B cell (primary cell): ENCODE measurements around the gene CDKN2D. TPM values are rescaled to one million over a fixed set of nuclear protein-coding genes. Genes with fewer than 3 reads are reported as not detected.

ENCODE experiments used
- ATAC-seq: fragments of 200-7000 bp; cut with Tn5 transposase; one replicate; pipeline ENCODE4 v1.10.0; 2021; ENCODE audit warnings: low read depth, mild to moderate bottlenecking, moderate number of reproducible peaks, moderate library complexity
- CTCF ChIA-PET: fragments of 350-600 bp; sonication (Branson Sonifier 250); formaldehyde crosslinking; loops from one replicate; lab custom pipeline; 2021; ENCODE audit warnings: antibody characterized with exemption, inconsistent platforms; lab: Charles Lee
- POLR2A ChIA-PET: fragments of 350-600 bp; sonication (Branson Sonifier 250); formaldehyde crosslinking; loops from one replicate; lab custom pipeline; 2021; ENCODE audit warnings: antibody characterized with exemption; lab: Charles Lee
- DNase-seq: peaks from one replicate; pipeline ENCODE4 v3.0.0; 2013
- H2AFZ ChIP-seq: 2 replicates; pipeline ENCODE4 v1.6.1; 2012; ENCODE audit warnings: mild to moderate bottlenecking, low read depth, low read length; ENCODE audit not compliant: insufficient read depth, poor library complexity, severe bottlenecking
- H3K27ac ChIP-seq, 2 donors: 1 replicate in 1 of 2; 2 replicates in 1 of 2; pipeline ENCODE4 v1.5.1; 2012 to 2013; ENCODE audit warnings: low read length in 2 of 2, mild to moderate bottlenecking in 2 of 2, moderate library complexity in 1 of 2
- H3K27me3 ChIP-seq, 4 experiments: fragments of 200-600 bp in 1 of 4; sonication (generic) in 1 of 4; replicated peaks in 1 of 4; 1 replicate in 2 of 4; 2 replicates in 2 of 4; pipeline versions ENCODE4 v1.6.1 to v1.7.0; 2013 to 2016; ENCODE audit warnings: low read length in 3 of 4, mild to moderate bottlenecking in 2 of 4, mixed read lengths in 1 of 4, moderate library complexity in 1 of 4; ENCODE audit not compliant: insufficient read depth in 4 of 4, control insufficient read depth in 3 of 4; ENCODE audit errors: control extremely low read depth in 1 of 4
- H3K36me3 ChIP-seq, 2 experiments: replicated peaks in 1 of 2; 1 replicate in 1 of 2; 2 replicates in 1 of 2; pipeline versions ENCODE4 v1.6.1 to v1.7.1; 2013; ENCODE audit warnings: low read length in 1 of 2; ENCODE audit not compliant: insufficient read depth in 2 of 2, control insufficient read depth in 1 of 2; ENCODE audit errors: control extremely low read depth in 1 of 2, extremely low read depth in 1 of 2
- H3K4me1 ChIP-seq, 2 donors: fragments of 200-600 bp in 1 of 2; sonication (generic) in 1 of 2; 1 replicate in 1 of 2; 2 replicates in 1 of 2; pipeline versions ENCODE4 v1.5.1 to v1.6.1; 2013 to 2017; ENCODE audit warnings: low read length in 2 of 2; ENCODE audit not compliant: control insufficient read depth in 2 of 2, insufficient read depth in 2 of 2
- H3K4me2 ChIP-seq: replicated peaks from 2 replicates; pipeline ENCODE3; 2012; ENCODE audit warnings: mild to moderate bottlenecking, low read depth, low read length; ENCODE audit not compliant: poor library complexity, severe bottlenecking
- H3K4me3 ChIP-seq, 5 experiments: fragments of 200-600 bp in 1 of 5; sonication (generic) in 1 of 5; 1 replicate in 3 of 5; 2 replicates in 2 of 5; pipeline versions ENCODE4 v1.5.1 to v1.7.0; 2011 to 2016; ENCODE audit warnings: low read length in 4 of 5, mild to moderate bottlenecking in 4 of 5, low read depth in 2 of 5, control low read depth in 1 of 5, moderate library complexity in 1 of 5; ENCODE audit not compliant: insufficient read depth in 1 of 5; ENCODE audit errors: control extremely low read depth in 1 of 5, extremely low read depth in 1 of 5
- H3K79me2 ChIP-seq: fragments of 200-600 bp; sonication (generic); one replicate; pipeline ENCODE4 v1.6.0; 2016; ENCODE audit warnings: low read length; ENCODE audit not compliant: control insufficient read depth, insufficient read depth
- H3K9ac ChIP-seq: fragments of 200-600 bp; sonication (generic); 2 replicates; pipeline ENCODE4 v1.6.1; 2017; ENCODE audit warnings: mild to moderate bottlenecking, low read length, moderate library complexity
- H3K9me3 ChIP-seq, 3 donors: one replicate each; pipeline versions ENCODE4 v1.6.1 to v1.7.1; 2013; ENCODE audit warnings: low read length in 2 of 3; ENCODE audit not compliant: control insufficient read depth in 2 of 3, insufficient read depth in 1 of 3; ENCODE audit errors: control extremely low read depth in 1 of 3
- H4K20me1 ChIP-seq: 2 replicates; pipeline ENCODE4 v1.6.0; 2012; ENCODE audit warnings: mild to moderate bottlenecking, low read length; ENCODE audit not compliant: insufficient read depth, control insufficient read depth, poor library complexity, severe bottlenecking
- H3K27ac Mint-ChIP-seq: one replicate; pipeline ENCODE4 v1.8.0; 2021; ENCODE audit warnings: mixed read lengths
- H3K27me3 Mint-ChIP-seq: one replicate; pipeline ENCODE4 v1.8.0; 2021; ENCODE audit warnings: mixed read lengths
- H3K4me1 Mint-ChIP-seq: one replicate; pipeline ENCODE4 v1.8.0; 2021; ENCODE audit warnings: mixed read lengths
- H3K4me3 Mint-ChIP-seq: one replicate; pipeline ENCODE4 v1.8.0; 2021; ENCODE audit warnings: mixed read lengths
- H3K9me3 Mint-ChIP-seq: one replicate; pipeline ENCODE4 v1.8.0; 2022; ENCODE audit warnings: mixed read lengths; ENCODE audit not compliant: insufficient read depth
- CTCF ChIP-seq: fragments of 200-600 bp; IDR thresholded peaks from one replicate; pipeline ENCODE4 v1.8.0; 2022; ENCODE audit warnings: antibody characterized with exemption, mild to moderate bottlenecking
- EZH2 ChIP-seq: IDR thresholded peaks from 2 replicates; pipeline ENCODE4 v1.6.1; 2012; ENCODE audit warnings: borderline replicate concordance, low read depth, mild to moderate bottlenecking, moderate library complexity, low read length; ENCODE audit not compliant: insufficient read depth, poor library complexity, severe bottlenecking
- WGBS: methylation state at CpG from one replicate; pipeline ENCODE4 v1.1.5; 2013; ENCODE audit warnings: missing lambda C conversion rate; ENCODE audit not compliant: insufficient coverage; 5-methylcytosine and 5-hydroxymethylcytosine counted together
- intact Hi-C: fragments of 100-400 bp; cut with micrococcal nuclease; formaldehyde crosslinking; loops from one replicate; pipeline ENCODE4 v1.10.0; 2022
- polyA plus RNA-seq: library from polyadenylated mRNA; depleted of rRNA; stranded (reverse); fragments of >200 nt; gene quantifications from 2 replicates; pipeline ENCODE4 v1.2.3, GENCODE V29; 2012
- total RNA-seq, 2 donors: library from RNA; stranded (reverse); fragments of 120-200 nt in 1 of 2; gene quantifications; 1 replicate in 1 of 2; 2 replicates in 1 of 2; pipeline versions ENCODE4 v1.2.3 to v1.2.4, GENCODE V29; 2013 to 2022

Gene CDKN2D
- total and polyA plus RNA-seq, 2 donors (not counting 1 experiment from before 2014, with no cell fraction given) = 38.4 to 122 TPM

- Histone ChIP-seq H3K79me2 (no peaks in the 10 kb centered on the region), H2AFZ (peak within 1 kb of the TSS; percentile 33), H3K27ac (no peak within 1 kb of the TSS), H3K4me1 (no peaks in the 10 kb centered on the region), H3K27me3 (no peaks in the 10 kb centered on the region), H3K36me3 (no peaks in the 10 kb centered on the region), H3K9ac (no peak within 1 kb of the TSS), H3K4me2 (no peak within 1 kb of the TSS), H4K20me1 (no peaks in the 10 kb centered on the region), H3K4me3 (no peak within 1 kb of the TSS), H3K9me3 (no peaks in the 10 kb centered on the region)
- no peaks in the 10 kb centered on the region for H3K9me3 Mint-ChIP-seq
- H3K4me3 Mint-ChIP-seq = no peak within 1 kb of the TSS
- POLR2A ChIA-PET = no interaction called here
- ATAC-seq = no peak
- H3K4me1 Mint-ChIP-seq = peaks cover 11% of the 10 kb centered on the region
- peaks cover 4% of the 10 kb centered on the region for H3K27me3 Mint-ChIP-seq
- intact Hi-C loops = no loop called here
- no peak for TF ChIP-seq EZH2
- TF ChIP-seq CTCF = no peak
- DNase-seq = no peak
- 46% methylated on average over 30 of the region's 35 CpGs for WGBS
- CTCF ChIA-PET = interaction anchor here (1.5 to 9.2 kb wide), 2 partner anchors 57 to 113 kb away, joined by 4 to 464 read pairs; no protein-coding TSS in a partner anchor
- H3K27ac Mint-ChIP-seq = no peak within 1 kb of the TSS
These were observed 18.5 kb upstream of the CDKN2D start, which contains the start of gene AP1M2 for GRCh38 chr19:10587022-10587838. AP1M2 (minus strand) TSS chr19:10587312; CDS start chr19:10587231, 81 bp downstream.

GRCh38 chr19:10586396-10586795 lies 17.6 kb upstream of the CDKN2D start:
- DNase-seq (no peak), ATAC-seq (no peak)
- Histone ChIP-seq H3K4me2 (no peak overlapping the region), H3K9me3 (no peaks in the 10 kb centered on the region), H3K27me3 (no peaks in the 10 kb centered on the region), H3K36me3 (no peaks in the 10 kb centered on the region), H3K4me3 (no peak overlapping the region), H3K27ac (no peak overlapping the region), H3K4me1 (peaks cover under 1 to 1% of the 10 kb centered on the region in 2 donors), H4K20me1 (no peaks in the 10 kb centered on the region), H3K79me2 (peaks cover 6% of the 10 kb centered on the region), H2AFZ (no peak overlapping the region), H3K9ac (no peak overlapping the region)
- intact Hi-C loops = no loop called here
- POLR2A ChIA-PET = no interaction called here
- Mint-ChIP-seq H3K4me3 (no peak overlapping the region), H3K9me3 (no peaks in the 10 kb centered on the region), H3K27ac (no peak overlapping the region), H3K27me3 (peaks cover 4% of the 10 kb centered on the region), H3K4me1 (peaks cover 14% of the 10 kb centered on the region)
- 96% methylated on average over 6 of the region's 6 CpGs for WGBS
- no peak for TF ChIP-seq CTCF
- no peak for TF ChIP-seq EZH2
- CTCF ChIA-PET = interaction anchor here (0.6 to 9.2 kb wide), 4 partner anchors 9 to 192 kb away, joined by 4 to 464 read pairs (median 4); no protein-coding TSS in a partner anchor
